Keratinocyte (primary cell): ENCODE measurements around the gene LPCAT2. TPM values are rescaled to one million over a fixed set of nuclear protein-coding genes. Genes with fewer than 3 reads are reported as not detected.

Experiments used
- DNase-seq: peaks from one replicate; pipeline ENCODE4 v3.0.0-alpha.2; 2011; ENCODE audit warnings: low read depth, missing footprints, low spot score
- FAIRE-seq: peaks from 2 replicates; lab custom pipeline; 2011; peaks lifted over from hg19 to GRCh38; lab: Jason Lieb, UNC
- H2AFZ ChIP-seq: 2 replicates; pipeline ENCODE4 v1.6.0; 2012; ENCODE audit warnings: low read length, control low read depth, inconsistent platforms; ENCODE audit not compliant: control insufficient read depth
- H3K27ac ChIP-seq: 2 replicates; pipeline ENCODE4 v1.5.1; 2011; ENCODE audit warnings: low read length; ENCODE audit not compliant: control insufficient read depth, insufficient read depth
- H3K27me3 ChIP-seq: 3 replicates; pipeline ENCODE4 v1.6.0; 2011; ENCODE audit warnings: low read length; ENCODE audit not compliant: control insufficient read depth, insufficient read depth; ENCODE audit errors: extremely low read depth
- H3K36me3 ChIP-seq, 2 experiments: 2 replicates in 1 of 2; 3 replicates in 1 of 2; pipeline ENCODE4 v1.5.1; 2011; ENCODE audit warnings: low read length in 2 of 2, mild to moderate bottlenecking in 1 of 2; ENCODE audit not compliant: control insufficient read depth in 2 of 2, insufficient read depth in 2 of 2; ENCODE audit errors: extremely low read depth in 1 of 2
- H3K4me1 ChIP-seq: 3 replicates; pipeline ENCODE4 v1.5.1; 2011; ENCODE audit warnings: low read length; ENCODE audit not compliant: control insufficient read depth, insufficient read depth; ENCODE audit errors: extremely low read depth
- H3K4me2 ChIP-seq: 3 replicates; pipeline ENCODE4 v1.6.0; 2011; ENCODE audit warnings: low read depth, low read length; ENCODE audit not compliant: control insufficient read depth, insufficient read depth; ENCODE audit errors: extremely low read depth
- H3K4me3 ChIP-seq, 3 experiments: fragments of 200-600 bp in 1 of 3; sonication (generic) in 1 of 3; 2 replicates in 2 of 3; 3 replicates in 1 of 3; pipeline ENCODE4 v1.5.1; 2011 to 2016; ENCODE audit warnings: low read length in 3 of 3, mild to moderate bottlenecking in 3 of 3, control low read depth in 2 of 3, inconsistent platforms in 1 of 3, low read depth in 1 of 3, mixed read lengths in 1 of 3, mixed run types in 1 of 3, moderate library complexity in 1 of 3; ENCODE audit not compliant: control insufficient read depth in 2 of 3, insufficient read depth in 2 of 3; ENCODE audit errors: extremely low read depth in 1 of 3
- H3K79me2 ChIP-seq: 2 replicates; pipeline ENCODE4 v1.6.0; 2012; ENCODE audit warnings: low read length; ENCODE audit not compliant: control insufficient read depth, insufficient read depth
- H3K9ac ChIP-seq: 3 replicates; pipeline ENCODE4 v1.6.0; 2011; ENCODE audit warnings: low read length; ENCODE audit not compliant: control insufficient read depth, insufficient read depth; ENCODE audit errors: extremely low read depth
- H3K9me1 ChIP-seq: 3 replicates; pipeline ENCODE4 v1.6.0; 2011; ENCODE audit warnings: low read length; ENCODE audit not compliant: control insufficient read depth, insufficient read depth; ENCODE audit errors: extremely low read depth
- H3K9me3 ChIP-seq: 2 replicates; pipeline ENCODE4 v1.5.1; 2012; ENCODE audit warnings: low read depth, low read length; ENCODE audit not compliant: control insufficient read depth
- H4K20me1 ChIP-seq: 3 replicates; pipeline ENCODE4 v1.6.0; 2011; ENCODE audit warnings: low read length; ENCODE audit not compliant: control insufficient read depth, insufficient read depth; ENCODE audit errors: extremely low read depth
- EZH2 ChIP-seq: IDR thresholded peaks from one replicate; pipeline ENCODE4 v1.6.1; 2012; ENCODE audit warnings: inconsistent platforms, mild to moderate bottlenecking, low read length, moderate library complexity
- dilution Hi-C: fragments of 300-500 bp; cut with MboI; formaldehyde crosslinking; loops from one replicate; pipeline ENCODE4 v1.7.0; 2020; ENCODE audit warnings: low sequenced_read_pairs; ENCODE audit not compliant: extremely low pct_ligation_motif_present
- polyA plus RNA-seq, 5 experiments: library from polyadenylated mRNA; depleted of rRNA in 3 of 5; stranded (reverse) in 3 of 5; stranded (forward) in 1 of 5; unstranded in 1 of 5; fragments of >200 nt; gene quantifications; 1 replicate in 1 of 5; 2 replicates in 3 of 5; 3 replicates in 1 of 5; pipeline versions ENCODE4 v1.2.1 to v1.2.3, GENCODE V29; 2011 to 2012; ENCODE audit warnings: missing spikeins in 2 of 5, low read depth in 1 of 5, low replicate concordance in 1 of 5
- TF ChIP-seq, protein P1 (sequence below), 3 experiments: IDR thresholded peaks in 1 of 3; conservative IDR thresholded peaks in 1 of 3; optimal IDR thresholded peaks in 1 of 3; 2 replicates in 2 of 3; 3 replicates in 1 of 3; pipeline versions ENCODE3 to v1.5.1; 2011; ENCODE audit warnings: low read length in 3 of 3, mild to moderate bottlenecking in 3 of 3, moderate library complexity in 2 of 3, control low read depth in 1 of 3, inconsistent platforms in 1 of 3; ENCODE audit not compliant: insufficient read depth in 2 of 3; ENCODE audit errors: extremely low read depth in 1 of 3

Gene LPCAT2
- polyA plus RNA-seq, 1 donor (not counting 4 experiments of a cell fraction or from before 2014, with no cell fraction given): 54.4 TPM

DNA sequence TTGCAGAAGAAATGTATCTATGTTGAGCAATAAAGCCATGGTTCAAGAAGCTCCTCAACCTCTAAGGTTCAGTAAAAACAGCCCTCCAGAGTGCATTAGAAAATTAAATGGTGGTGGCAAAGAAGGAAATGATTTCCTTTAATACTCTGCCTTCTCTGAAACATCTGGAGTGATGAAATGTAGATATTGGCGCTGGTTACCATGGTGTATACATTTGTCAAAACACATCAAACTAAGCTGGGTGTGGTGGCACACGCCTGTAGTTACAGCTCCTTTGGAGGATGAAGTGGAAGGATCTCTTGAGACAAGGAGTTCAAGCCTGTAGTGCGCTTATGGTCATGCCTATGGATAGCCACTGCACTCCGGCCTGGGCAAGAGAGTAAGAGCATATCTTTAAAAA is 63.6 kb downstream of the LPCAT2 start:
- no peak for DNase-seq
- Histone ChIP-seq H3K9me1 (no peaks in the 10 kb centered on the region), H3K9me3 (no peaks in the 10 kb centered on the region), H3K4me3 (no peak overlapping the region), H3K36me3 (peaks cover 3 to 17% of the 10 kb centered on the region in 2 experiments), H3K9ac (no peak overlapping the region), H3K4me1 (peaks cover 19% of the 10 kb centered on the region), H2AFZ (no peak overlapping the region), H3K27me3 (no peaks in the 10 kb centered on the region), H4K20me1 (no peaks in the 10 kb centered on the region), H3K27ac (no peak overlapping the region), H3K4me2 (no peak overlapping the region), H3K79me2 (peaks cover 6% of the 10 kb centered on the region)
- dilution Hi-C loops: no loop called here
- TF ChIP-seq EZH2: no peak
- TF ChIP-seq, protein P1, sequence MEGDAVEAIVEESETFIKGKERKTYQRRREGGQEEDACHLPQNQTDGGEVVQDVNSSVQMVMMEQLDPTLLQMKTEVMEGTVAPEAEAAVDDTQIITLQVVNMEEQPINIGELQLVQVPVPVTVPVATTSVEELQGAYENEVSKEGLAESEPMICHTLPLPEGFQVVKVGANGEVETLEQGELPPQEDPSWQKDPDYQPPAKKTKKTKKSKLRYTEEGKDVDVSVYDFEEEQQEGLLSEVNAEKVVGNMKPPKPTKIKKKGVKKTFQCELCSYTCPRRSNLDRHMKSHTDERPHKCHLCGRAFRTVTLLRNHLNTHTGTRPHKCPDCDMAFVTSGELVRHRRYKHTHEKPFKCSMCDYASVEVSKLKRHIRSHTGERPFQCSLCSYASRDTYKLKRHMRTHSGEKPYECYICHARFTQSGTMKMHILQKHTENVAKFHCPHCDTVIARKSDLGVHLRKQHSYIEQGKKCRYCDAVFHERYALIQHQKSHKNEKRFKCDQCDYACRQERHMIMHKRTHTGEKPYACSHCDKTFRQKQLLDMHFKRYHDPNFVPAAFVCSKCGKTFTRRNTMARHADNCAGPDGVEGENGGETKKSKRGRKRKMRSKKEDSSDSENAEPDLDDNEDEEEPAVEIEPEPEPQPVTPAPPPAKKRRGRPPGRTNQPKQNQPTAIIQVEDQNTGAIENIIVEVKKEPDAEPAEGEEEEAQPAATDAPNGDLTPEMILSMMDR (optimal IDR thresholded peaks at IDR 0.05 in 1 of 3, IDR thresholded peaks at IDR 0.05 in 1 of 3, conservative IDR thresholded peaks at IDR 0.05 in 1 of 3; ENCODE audit: extremely low read depth in 1 of 3, insufficient read depth in 2 of 3, low read length in 3 of 3): no peak
- FAIRE-seq: peak; percentile 5

DNA sequence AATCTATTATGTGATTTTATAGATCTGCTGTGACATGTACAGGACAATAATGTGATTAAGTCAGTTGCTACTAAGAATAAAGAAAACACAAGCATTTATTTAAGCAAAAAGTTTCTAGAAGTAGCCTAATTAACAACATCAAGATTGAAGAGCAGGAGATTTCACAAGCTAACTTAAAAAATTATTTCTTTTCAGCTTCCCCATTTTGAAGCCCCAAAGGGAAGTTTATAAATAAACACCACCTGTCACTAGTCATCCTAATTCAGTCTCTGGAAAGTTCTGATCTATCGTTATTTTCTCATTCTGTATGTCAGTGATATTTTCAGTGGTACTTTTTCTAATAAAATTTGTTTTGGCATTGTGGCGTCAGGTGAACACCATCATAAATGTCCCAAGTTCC is 65.9 kb downstream of the LPCAT2 start:
- DNase-seq (no peak), FAIRE-seq (no peak)
- TF ChIP-seq, protein P1 (optimal IDR thresholded peaks at IDR 0.05 in 1 of 3, IDR thresholded peaks at IDR 0.05 in 1 of 3, conservative IDR thresholded peaks at IDR 0.05 in 1 of 3; ENCODE audit: extremely low read depth in 1 of 3, insufficient read depth in 2 of 3, low read length in 3 of 3): no peak
- TF ChIP-seq EZH2: no peak
- H3K4me2 ChIP-seq: no peak overlapping the region
- H3K4me1 ChIP-seq: peaks cover 5% of the 10 kb centered on the region
- H3K36me3 ChIP-seq: peaks cover 10 to 25% of the 10 kb centered on the region in 2 experiments
- H2AFZ ChIP-seq: no peak overlapping the region
- no peaks in the 10 kb centered on the region for H4K20me1 ChIP-seq
- no peaks in the 10 kb centered on the region for H3K79me2 ChIP-seq
- no peak overlapping the region for H3K4me3 ChIP-seq
- H3K27ac ChIP-seq: no peak overlapping the region
- H3K9ac ChIP-seq: no peak overlapping the region
- dilution Hi-C loops: no loop called here
- H3K9me3 ChIP-seq: no peaks in the 10 kb centered on the region
- H3K27me3 ChIP-seq: no peaks in the 10 kb centered on the region
- no peaks in the 10 kb centered on the region for H3K9me1 ChIP-seq
